HEK293 (cell line): ENCODE measurements around the gene SLC44A1.

Experiments used
- CTCF ChIA-PET: fragments of 350-600 bp; formaldehyde crosslinking; extraction: SDS; loops from one replicate; lab custom pipeline; 2021; ENCODE audit warnings: antibody characterized with exemption; lab: Yijun Ruan, JAX
- POLR2A ChIA-PET: fragments of 300-600 bp; formaldehyde crosslinking; extraction: SDS; loops from one replicate; lab custom pipeline; 2020; ENCODE audit warnings: antibody characterized with exemption, inconsistent platforms; lab: Yijun Ruan, JAX
- H3K27ac ChIP-seq: fragments of 200-500 bp; sonication (Bioruptor generic); 2 replicates; pipeline ENCODE4 v1.5.1; 2014; ENCODE audit warnings: low read depth, low read length, control low read depth, inconsistent platforms; ENCODE audit errors: extremely low read depth
- H3K36me3 ChIP-seq, 2 experiments: fragments of 200-500 bp in 1 of 2; sonication (Bioruptor generic) in 1 of 2; 1 replicate in 1 of 2; 2 replicates in 1 of 2; pipeline ENCODE4 v1.5.1; 2014 to 2017; ENCODE audit warnings: inconsistent platforms in 2 of 2, low read length in 2 of 2; ENCODE audit not compliant: control insufficient read depth in 2 of 2, insufficient read depth in 1 of 2
- H3K4me1 ChIP-seq: fragments of 200-500 bp; sonication (Bioruptor generic); 2 replicates; pipeline ENCODE4 v1.5.1; 2014; ENCODE audit warnings: mild to moderate bottlenecking, low read length, inconsistent platforms; ENCODE audit not compliant: control insufficient read depth, insufficient read depth
- H3K4me3 ChIP-seq: 2 replicates; pipeline ENCODE4 v1.5.1; 2011; ENCODE audit warnings: low read depth, mild to moderate bottlenecking, control low read depth, low read length, moderate library complexity
- H3K9me3 ChIP-seq: fragments of 200-500 bp; sonication (Bioruptor generic); 2 replicates; pipeline ENCODE4 v1.5.1; 2014; ENCODE audit warnings: low read depth, low read length, inconsistent platforms; ENCODE audit not compliant: control insufficient read depth, insufficient read depth
- EGR2 ChIP-seq: fragments of 450-650 bp; formaldehyde crosslinking; IDR thresholded peaks from 2 replicates; pipeline ENCODE4 v1.5.1; 2016; ENCODE audit warnings: low read depth, missing biosample characterization, missing genetic modification characterization
- FEZF1 ChIP-seq: fragments of 450-650 bp; formaldehyde crosslinking; IDR thresholded peaks from 2 replicates; pipeline ENCODE4 v1.5.1; 2016; ENCODE audit warnings: missing biosample characterization, missing genetic modification characterization
- HOXC10 ChIP-seq: sonication (generic); formaldehyde crosslinking; IDR thresholded peaks from 2 replicates; pipeline ENCODE4 v1.8.1; 2023; ENCODE audit warnings: mild to moderate bottlenecking, missing genetic modification reagents
- KLF10 ChIP-seq: fragments of 450-650 bp; IDR thresholded peaks from 2 replicates; pipeline ENCODE4 v1.5.1; 2018; ENCODE audit warnings: missing biosample characterization, mild to moderate bottlenecking, missing genetic modification characterization
- KLF16 ChIP-seq: fragments of 450-650 bp; formaldehyde crosslinking; IDR thresholded peaks from 2 replicates; pipeline ENCODE4 v1.5.1; 2017; ENCODE audit warnings: missing biosample characterization, missing genetic modification characterization
- PRDM6 ChIP-seq: fragments of 450-650 bp; formaldehyde crosslinking; IDR thresholded peaks from 2 replicates; pipeline ENCODE4 v1.5.1; 2017; ENCODE audit warnings: missing biosample characterization, missing genetic modification characterization
- REST ChIP-seq: fragments of 450-650 bp; formaldehyde crosslinking; IDR thresholded peaks from 2 replicates; pipeline ENCODE4 v1.5.1; 2016; ENCODE audit warnings: missing biosample characterization, missing genetic modification characterization
- WT1 ChIP-seq: fragments of 450-650 bp; formaldehyde crosslinking; IDR thresholded peaks from 2 replicates; pipeline ENCODE4 v1.5.1; 2016; ENCODE audit warnings: missing biosample characterization, missing genetic modification characterization
- ZBTB17 ChIP-seq: fragments of 450-650 bp; formaldehyde crosslinking; IDR thresholded peaks from 2 replicates; pipeline ENCODE4 v1.5.1; 2016; ENCODE audit warnings: missing biosample characterization, missing genetic modification characterization
- ZBTB48 ChIP-seq: fragments of 450-650 bp; formaldehyde crosslinking; IDR thresholded peaks from 2 replicates; pipeline ENCODE4 v1.5.1; 2016; ENCODE audit warnings: missing biosample characterization, missing genetic modification characterization
- ZFHX2 ChIP-seq: fragments of 450-650 bp; formaldehyde crosslinking; conservative IDR thresholded peaks from 2 replicates; pipeline ENCODE4 v1.5.1; 2016; ENCODE audit warnings: missing biosample characterization, missing genetic modification characterization
- ZNF223 ChIP-seq: fragments of 450-650 bp; formaldehyde crosslinking; IDR thresholded peaks from 2 replicates; pipeline ENCODE4 v1.5.1; 2016; ENCODE audit warnings: missing biosample characterization, missing genetic modification characterization
- ZNF248 ChIP-seq: fragments of 450-650 bp; formaldehyde crosslinking; IDR thresholded peaks from 2 replicates; pipeline ENCODE4 v1.5.1; 2017; ENCODE audit warnings: missing biosample characterization, missing genetic modification characterization
- ZNF280C ChIP-seq: fragments of 450-650 bp; formaldehyde crosslinking; IDR thresholded peaks from 2 replicates; pipeline ENCODE4 v1.5.1; 2016; ENCODE audit warnings: missing biosample characterization, missing genetic modification characterization
- ZNF335 ChIP-seq: fragments of 450-650 bp; formaldehyde crosslinking; conservative IDR thresholded peaks from 2 replicates; pipeline ENCODE4 v1.5.1; 2016; ENCODE audit warnings: missing biosample characterization, missing genetic modification characterization
- ZNF354C ChIP-seq: fragments of 450-650 bp; formaldehyde crosslinking; IDR thresholded peaks from 2 replicates; pipeline ENCODE4 v1.5.1; 2016; ENCODE audit warnings: missing biosample characterization, missing genetic modification characterization, low read depth, borderline replicate concordance
- ZNF513 ChIP-seq: fragments of 450-650 bp; IDR thresholded peaks from 2 replicates; pipeline ENCODE4 v1.5.1; 2018; ENCODE audit warnings: missing biosample characterization, missing genetic modification characterization
- ZNF529 ChIP-seq: fragments of 450-650 bp; formaldehyde crosslinking; IDR thresholded peaks from 2 replicates; pipeline ENCODE4 v1.5.1; 2017; ENCODE audit warnings: missing genetic modification characterization, missing biosample characterization; ENCODE audit not compliant: insufficient replicate concordance
- ZNF692 ChIP-seq: fragments of 450-650 bp; formaldehyde crosslinking; IDR thresholded peaks from 2 replicates; pipeline ENCODE4 v1.5.1; 2016; ENCODE audit warnings: missing biosample characterization, missing genetic modification characterization

The SLC44A1 gene

GRCh38 chr9:105441616-105442160, 197.2 kb downstream of the SLC44A1 start:
- H3K4me1 ChIP-seq, result no peaks in the 10 kb centered on the region
- H3K9me3 ChIP-seq, result no peaks in the 10 kb centered on the region
- no peak overlapping the region for H3K4me3 ChIP-seq
- H3K36me3 ChIP-seq, result no peaks in the 10 kb centered on the region
- CTCF ChIA-PET, result no interaction called here
- H3K27ac ChIP-seq, result no peak overlapping the region
- TF ChIP-seq ZNF513 (tag by site-specific recombination), result no peak
- no peak for TF ChIP-seq KLF10 (tag by site-specific recombination)
- TF ChIP-seq ZNF354C (tag by site-specific recombination), result no peak
- TF ChIP-seq WT1 (tag by site-specific recombination), result no peak
- TF ChIP-seq ZNF335 (tag by site-specific recombination), result no peak
- no peak for TF ChIP-seq ZNF223 (tag by site-specific recombination)
- no peak for TF ChIP-seq ZNF280C (tag by site-specific recombination)
- TF ChIP-seq ZNF692, result no peak
- TF ChIP-seq FEZF1 (tag by site-specific recombination), result no peak
- TF ChIP-seq ZBTB48, result no peak
- no peak for TF ChIP-seq HOXC10 (CRISPR knock-in tag)
- TF ChIP-seq PRDM6 (tag by site-specific recombination), result no peak
- POLR2A ChIA-PET, result no interaction called here

GRCh38 chr9:105443121-105443520, 198.7 kb downstream of the SLC44A1 start:
- H3K4me1 ChIP-seq, result no peaks in the 10 kb centered on the region
- no peak overlapping the region for H3K4me3 ChIP-seq
- H3K27ac ChIP-seq, result no peak overlapping the region
- H3K36me3 ChIP-seq, result no peaks in the 10 kb centered on the region
- H3K9me3 ChIP-seq, result no peaks in the 10 kb centered on the region
- POLR2A ChIA-PET, result no interaction called here
- CTCF ChIA-PET, result no interaction called here
- TF ChIP-seq EGR2 (tag by site-specific recombination) (peak; percentile 37; the same call in 1 of the 2 replicates), ZBTB17 (tag by site-specific recombination) (no peak), ZFHX2 (tag by site-specific recombination) (peak; percentile 64)

- POLR2A ChIA-PET, result no interaction called here
- H3K4me3 ChIP-seq, result no peak overlapping the region
- no peaks in the 10 kb centered on the region for H3K9me3 ChIP-seq
- H3K27ac ChIP-seq, result no peak overlapping the region
- CTCF ChIA-PET, result no interaction called here
- H3K36me3 ChIP-seq, result no peaks in the 10 kb centered on the region
- H3K4me1 ChIP-seq, result no peaks in the 10 kb centered on the region
- TF ChIP-seq ZNF280C (tag by site-specific recombination), result no peak
- TF ChIP-seq KLF16 (tag by site-specific recombination), result no peak
- TF ChIP-seq REST (tag by site-specific recombination), result no peak
- no peak for TF ChIP-seq HOXC10 (CRISPR knock-in tag)
- no peak for TF ChIP-seq ZNF529 (tag by site-specific recombination)
- TF ChIP-seq ZNF248 (tag by site-specific recombination), result no peak
Measured at GRCh38 chr9:105444130-105444529, 199.7 kb downstream of the SLC44A1 start.
